ENCODE results near the gene JAK1.

The JAK1 gene

DNA sequence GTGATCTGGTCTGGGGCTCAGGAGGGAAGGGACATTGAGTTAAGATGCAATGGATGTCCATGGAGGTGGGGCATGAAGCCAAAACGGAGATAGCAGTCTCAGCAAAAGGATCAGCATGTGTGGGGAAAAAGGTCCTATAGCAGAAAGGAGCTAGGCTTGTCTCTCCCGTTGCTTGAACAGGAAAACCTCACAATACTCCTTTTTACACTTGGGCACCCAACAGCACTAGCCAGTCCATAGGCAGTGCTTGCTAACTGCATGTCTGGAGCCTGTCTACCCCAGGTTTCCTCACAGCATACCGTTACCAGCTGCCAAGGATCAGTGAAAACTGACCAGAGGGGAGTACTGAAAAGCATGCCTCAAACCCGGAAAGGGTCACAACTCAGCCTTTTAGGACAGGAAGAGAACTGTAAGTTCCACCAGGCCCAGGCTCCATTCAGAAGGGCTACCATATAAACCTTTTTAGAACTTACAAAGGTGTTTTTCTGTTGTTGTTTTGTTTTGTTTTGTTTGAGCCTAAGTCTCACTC is 78.6 kb downstream of the JAK1 start:
- no peak for DNase-seq

DNA sequence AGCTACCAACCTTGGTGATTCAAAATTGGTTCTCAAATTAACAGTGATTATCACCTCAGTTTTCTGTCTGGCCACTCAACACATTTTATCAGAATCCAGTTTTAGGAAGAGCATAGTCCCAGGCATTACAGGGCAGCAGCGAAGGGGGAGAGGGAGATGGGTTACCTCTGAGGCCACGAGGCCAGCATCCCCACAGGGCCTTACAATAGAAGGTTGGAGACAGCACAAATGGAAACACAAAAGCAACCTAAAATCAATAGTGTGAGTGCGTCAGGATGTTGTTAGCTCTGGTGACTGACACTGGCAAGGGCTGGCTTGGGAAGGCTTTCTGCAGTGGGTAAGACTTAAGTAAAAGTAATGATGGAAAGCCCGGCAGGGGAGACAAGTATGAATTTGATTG is 79.5 kb downstream of the JAK1 start:
- peak; percentile 61 for DNase-seq

DNA sequence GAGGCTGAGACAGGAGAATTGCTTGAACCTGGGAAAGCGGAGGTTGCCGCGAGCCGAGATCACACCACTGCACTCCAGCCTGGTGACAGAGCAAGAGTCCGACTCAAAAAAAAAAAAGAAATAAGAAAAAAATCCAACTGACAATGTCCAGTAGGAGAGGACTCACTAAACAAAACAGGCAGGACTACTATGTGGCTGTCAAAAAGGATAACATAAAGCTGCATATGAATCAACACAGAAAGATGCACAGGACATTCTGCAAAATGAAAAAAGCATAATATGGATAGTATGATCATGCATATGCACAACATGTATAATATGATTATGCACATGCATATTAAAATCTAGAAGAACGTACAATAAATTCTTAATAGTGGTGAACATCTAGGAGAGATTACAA is 80.7 kb downstream of the JAK1 start:
- DNase-seq: no peak

DNA sequence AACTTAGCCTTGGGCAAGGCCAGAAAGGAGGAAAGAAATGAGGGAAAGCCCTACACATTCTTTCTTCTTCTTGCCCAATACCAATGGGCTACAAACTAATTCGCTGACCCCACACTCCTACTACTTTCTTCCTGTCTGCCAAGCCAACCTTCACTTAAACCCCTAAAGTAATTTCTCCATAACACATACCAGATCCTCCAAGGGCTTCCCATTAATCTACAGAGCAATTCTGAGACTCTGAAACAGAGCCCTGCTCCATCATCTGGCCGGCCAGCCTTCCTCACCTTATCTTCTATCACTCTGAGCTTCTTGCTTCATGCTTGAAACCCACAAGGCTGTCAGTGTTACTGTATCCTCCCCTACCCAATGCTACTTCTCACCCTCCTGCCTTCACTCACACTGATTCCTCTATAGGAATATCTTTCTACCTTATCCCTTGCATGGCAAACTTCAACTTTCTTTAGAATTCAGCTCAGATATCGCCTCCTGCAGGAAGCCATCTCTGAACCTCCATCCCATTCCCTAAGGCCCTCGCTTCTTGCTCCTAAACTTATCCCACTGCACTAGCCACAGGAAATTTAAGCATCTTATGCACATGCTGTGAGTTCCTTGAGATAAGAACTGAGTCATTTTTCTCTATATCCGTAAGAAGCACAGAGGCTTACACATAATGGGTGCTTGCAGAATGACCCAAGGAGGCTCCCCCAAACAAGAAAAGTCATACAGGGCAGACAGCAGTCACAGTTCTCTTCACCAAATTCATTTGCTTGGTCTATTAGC is 81.9 kb downstream of the JAK1 start:
- DNase-seq: no peak

DNA sequence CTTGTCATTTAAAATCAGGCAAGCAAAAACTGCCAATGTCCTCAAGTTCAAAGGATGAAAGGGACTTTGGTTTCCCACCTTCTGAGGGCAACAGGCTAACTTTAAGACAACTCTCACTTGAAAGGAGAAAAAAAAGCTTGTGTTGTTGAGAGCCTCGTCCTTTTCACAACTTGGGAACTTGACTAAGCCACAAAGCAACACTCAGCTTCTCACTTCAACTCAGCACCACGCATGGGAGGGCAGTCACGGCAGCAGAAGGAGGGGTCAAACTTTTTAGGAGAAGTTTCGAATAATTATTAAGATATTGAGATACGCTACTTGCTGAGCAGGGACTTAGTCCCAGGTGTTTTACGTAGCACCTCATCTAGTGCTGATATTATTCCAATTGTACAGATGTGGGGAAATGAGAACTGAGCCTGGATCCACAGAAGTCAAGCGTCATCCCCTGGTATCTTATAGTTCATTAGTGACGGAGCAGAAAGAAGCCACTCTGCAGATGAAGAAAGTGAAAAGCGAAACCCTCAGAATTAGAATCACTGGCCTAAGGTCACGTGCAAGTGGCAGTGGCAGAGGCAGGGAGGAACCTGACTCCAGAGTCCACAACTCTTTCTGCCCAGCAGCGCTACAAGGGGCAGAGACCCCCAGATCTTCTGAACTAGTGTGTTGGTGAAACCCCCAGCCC is 83.6 kb downstream of the JAK1 start:
- no peak for DNase-seq

DNA sequence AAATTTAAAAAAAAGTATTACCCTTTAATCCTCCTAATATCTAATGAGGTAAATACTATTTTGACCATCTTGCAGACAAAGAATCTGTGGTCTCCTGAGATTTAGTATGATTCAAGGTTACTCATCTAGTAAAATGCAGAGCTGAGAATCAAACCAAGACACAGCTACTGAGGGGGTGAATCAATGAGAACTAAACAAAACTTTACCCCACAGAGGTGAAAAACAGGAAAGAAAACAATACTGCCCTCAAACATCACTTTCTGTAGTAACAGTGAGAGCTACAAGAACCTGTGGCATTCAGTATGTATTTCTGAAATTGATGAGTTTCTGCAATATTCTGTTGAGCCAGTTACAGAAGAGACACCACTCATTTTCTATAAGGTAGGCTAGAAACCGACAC is 85.1 kb downstream of the JAK1 start:
- no peak for DNase-seq

DNA sequence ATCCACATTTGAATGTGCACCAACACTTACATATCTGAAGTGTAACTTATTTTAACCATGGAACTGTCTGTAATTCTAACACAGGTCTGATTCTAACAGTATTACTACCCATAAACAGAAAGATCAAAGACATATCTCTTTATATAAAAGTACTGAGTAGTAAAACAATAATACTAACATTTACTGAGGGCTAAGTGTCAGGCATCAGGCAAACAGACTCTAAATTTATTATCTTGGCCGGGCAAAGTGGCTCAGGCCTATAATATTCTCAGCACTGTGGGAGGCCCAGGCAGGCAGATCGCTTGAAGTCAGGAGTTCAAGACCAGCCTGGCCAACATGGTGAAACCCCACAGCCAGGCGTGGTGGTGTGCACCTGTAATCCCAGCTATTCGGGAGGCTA is 85.9 kb downstream of the JAK1 start:
- no peak for DNase-seq

DNA sequence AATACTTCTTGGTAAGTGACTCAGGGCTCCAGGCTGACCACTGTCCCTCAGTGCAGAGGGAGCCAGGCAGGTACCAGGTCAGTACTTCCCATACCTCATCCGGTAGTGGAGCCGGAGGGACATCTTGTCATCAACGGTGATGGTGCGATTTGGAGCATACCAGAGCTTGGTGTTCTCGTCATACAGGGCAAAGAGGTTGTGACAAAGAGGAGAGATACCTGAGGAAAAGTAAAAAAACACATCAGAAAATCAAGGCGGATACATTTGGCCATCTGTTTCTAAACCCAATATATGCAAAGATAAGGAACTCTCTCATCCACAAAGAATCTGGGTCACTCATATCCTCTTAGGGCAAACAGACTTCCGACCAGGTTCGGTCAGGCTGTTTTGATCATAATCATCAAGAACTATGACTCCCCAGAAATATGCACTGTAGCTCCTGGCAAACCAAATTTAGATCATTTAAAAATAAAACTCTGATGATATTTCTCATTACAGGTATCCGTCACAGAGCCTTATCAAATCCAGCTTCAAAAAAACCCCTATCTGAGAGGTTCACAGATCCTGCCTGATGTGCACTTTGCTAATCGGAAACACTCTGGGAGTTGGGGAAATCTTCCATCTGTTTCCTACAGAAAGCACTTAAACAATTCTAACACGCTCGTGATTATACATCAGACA is 87.3 kb downstream of the JAK1 start:
- DNase-seq: no peak

DNA sequence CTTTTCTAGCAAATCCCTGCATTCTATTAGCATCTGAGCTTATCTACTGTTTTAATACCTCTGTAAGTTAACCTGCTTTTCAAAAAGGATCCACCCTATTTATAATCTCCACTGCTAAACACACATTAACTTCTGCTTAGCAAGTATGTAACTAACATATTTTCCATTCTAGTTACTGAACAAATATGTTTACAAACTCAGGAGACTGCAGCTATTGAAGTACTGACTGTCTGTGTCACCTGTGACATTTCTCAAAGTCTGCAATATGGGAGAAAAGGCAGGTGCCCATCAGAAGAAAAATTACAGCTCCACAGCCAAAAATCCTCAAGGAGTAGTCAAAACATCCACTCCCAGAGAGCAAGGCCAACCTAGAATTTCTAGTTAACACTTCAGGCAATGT is 88.3 kb downstream of the JAK1 start:
- no peak for DNase-seq

DNA sequence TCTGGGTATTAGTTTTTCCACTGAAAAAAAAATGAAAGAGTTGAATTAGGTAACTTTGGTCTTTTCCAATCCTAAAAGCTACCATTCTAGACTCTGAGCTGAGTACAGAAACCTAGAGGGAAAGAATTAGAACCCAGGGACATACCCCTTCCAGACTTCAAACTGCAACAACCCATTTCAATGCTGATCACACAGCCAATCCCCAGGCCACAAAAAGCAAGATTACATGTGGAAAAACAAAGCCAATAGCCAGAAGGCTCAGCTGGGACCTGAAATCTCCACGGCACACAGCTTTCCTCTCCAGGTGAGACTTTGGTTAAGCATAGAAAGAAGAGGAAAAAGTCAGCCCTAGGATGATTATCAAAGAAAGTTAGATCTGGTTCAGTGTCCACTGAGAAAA is 88.8 kb downstream of the JAK1 start:
- no peak for DNase-seq

DNA sequence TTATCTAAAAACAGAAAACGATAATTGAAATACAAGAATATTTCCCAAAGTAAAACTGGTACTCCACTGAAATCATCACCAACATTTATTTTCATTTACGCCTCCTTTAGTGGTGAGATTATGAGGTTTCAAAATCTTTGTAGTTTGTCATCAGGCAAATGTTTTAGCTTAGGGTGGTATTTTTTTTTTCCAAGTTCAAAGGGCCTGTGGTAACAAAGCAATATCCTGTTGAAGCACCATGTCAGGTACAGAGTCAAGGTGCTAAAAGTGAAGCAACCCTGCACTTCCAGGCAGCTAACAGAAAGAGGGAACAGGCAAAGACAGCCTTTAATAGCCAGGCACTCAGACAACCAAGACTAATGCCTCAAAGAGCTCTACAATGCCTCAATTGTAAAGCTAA is 89.2 kb downstream of the JAK1 start:
- no peak for DNase-seq

DNA sequence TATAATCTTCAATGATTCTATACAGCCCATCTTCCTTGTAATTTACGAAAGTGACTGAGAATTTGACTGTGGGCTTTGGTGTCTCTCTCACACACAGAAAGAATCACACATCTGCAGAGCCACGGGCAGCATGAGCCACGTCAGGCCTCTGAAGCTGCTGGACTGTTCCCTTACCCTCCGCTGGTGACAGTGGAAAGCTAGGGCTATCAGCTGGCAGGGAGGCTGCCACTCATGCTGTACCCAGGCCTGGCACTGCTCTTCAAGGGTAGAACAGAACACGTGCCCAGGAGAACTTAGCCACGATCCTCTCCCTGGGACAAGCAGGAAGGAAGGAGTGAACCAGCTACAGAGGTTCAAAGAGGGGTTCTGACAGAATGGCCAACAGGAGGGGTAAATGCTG is 90.7 kb downstream of the JAK1 start:
- DNase-seq: no peak

DNA sequence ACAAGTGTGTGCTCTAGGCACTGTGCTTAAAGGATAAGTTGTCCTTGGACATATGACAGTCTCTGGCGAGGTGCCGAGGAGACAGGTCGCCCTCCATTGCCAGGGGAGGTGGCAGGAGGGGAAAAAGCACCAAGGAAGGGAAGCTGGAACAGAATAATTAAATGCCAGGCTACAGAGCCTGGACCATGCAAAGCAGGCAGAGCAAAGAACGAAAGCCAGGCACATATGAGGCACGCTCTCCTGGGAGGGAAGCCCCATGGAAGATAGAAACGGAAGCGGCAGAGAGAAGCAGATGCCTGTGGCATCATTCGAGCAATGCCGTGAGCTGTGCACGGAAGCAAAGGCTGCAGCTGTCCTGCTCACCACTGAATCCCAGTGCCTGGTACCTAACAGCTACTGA is 91.2 kb downstream of the JAK1 start:
- DNase-seq: no peak

DNA sequence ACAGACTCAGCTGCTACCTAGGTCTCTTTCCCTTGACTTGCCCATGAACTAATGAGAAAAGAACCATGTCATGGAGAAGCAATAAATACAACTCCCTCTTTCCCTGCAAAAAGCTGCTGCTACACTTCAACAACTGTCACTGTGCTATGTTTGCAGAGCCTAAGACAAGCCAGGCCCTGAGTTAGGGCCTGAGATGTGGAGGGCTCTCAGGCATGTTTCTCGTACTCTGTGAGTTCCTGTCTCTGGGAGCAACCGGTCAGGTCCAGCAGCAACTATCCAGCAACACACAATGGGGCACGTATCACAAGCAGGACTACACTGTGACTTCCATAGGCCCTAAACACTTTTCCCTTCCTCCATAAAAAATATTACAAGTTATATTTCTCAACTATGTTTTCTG is 91.7 kb downstream of the JAK1 start:
- DNase-seq: no peak

DNA sequence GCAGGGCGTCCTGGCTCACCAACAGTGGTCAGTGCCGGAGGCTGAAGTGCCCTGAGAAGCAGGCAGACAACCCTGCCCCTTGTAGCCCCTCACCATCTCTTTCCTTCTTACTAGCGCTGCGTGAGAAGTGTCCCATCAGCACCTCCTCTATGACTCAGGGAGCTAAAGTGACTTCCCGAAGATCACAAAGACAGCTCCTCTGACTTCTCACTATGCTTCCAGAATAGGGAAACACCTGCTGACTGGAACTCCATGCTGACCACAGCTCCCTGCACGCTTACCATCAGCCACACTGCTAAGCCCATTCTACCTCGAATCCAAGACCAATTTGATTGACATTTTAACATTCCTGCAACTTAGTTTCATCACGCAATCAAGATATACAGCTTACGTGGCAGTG is 92.8 kb downstream of the JAK1 start:
- DNase-seq: no peak

DNA sequence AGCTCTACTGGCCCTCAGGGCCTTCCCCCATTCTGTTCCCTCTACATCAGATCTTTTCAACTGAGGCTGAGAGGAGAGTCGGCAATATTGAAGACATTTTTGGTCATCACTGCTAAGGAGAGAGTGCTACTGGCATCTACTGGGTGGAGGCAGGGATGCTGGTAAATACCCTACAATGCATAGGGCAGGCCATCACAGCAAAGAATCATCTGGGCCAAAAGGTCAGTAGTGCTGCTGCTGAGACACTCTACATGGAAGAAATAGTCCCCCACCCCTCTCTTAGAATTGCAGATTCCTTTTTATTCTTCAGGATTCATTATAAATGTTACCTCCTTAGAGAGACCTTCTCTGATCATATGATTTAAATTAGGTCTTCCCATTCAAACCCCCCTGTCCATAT is 94.3 kb downstream of the JAK1 start:
- no peak for DNase-seq

DNA sequence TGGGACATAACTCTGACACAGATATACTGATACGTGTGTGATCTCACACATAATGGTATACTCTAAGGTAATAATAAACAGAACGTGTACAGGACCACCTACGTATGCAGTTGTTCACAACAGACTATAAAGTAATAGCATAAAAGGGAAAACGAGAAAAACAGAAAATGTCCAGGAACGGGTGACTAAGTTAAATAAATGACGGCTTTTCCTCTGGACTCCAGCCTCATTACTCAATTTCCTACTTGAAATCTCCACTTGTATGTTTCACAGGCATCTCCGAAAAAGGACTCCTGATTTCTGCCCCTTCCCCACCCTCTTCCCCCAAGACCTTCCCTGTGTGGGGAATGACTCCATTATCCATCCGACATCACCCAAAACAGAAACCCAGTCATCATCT is 95.1 kb downstream of the JAK1 start:
- DNase-seq: no peak

DNA sequence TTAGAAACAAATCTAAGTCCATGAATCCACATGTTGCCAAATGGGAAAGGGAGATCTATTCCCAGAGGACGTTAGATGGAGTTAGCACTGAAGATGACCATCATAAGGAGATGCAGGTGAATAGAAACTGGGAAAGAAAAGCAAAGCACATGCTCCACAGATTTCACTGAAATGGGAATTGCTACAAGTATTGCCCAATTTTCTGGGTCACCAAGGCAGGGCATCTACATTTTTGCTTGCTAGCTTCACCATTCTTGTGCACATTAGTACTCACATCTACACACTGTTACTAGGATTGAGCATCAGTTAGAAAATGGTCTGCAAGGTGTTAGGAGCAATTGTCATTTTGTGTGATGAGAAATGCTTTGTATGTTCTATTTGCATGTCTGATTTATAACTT is 99.1 kb downstream of the JAK1 start:
- no peak for DNase-seq

DNA sequence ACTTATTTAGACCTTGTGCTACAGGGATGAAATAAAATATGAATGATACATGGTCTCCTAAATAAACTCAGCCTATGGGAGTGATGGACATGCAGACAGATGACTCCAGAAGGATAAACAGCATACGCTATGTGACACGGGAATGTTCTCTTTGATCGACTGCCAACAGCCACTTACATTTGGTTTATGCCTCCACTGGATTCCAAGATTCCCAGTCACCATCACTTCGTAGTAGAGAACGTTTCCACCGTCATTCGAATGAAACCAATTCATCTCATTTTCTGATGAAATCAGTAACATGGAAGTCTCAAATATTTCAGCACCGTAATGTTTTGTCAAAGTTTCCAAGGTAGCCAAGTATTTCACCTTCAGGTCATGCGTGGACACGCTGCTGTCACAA is 99.7 kb downstream of the JAK1 start:
- no peak for DNase-seq

DNA sequence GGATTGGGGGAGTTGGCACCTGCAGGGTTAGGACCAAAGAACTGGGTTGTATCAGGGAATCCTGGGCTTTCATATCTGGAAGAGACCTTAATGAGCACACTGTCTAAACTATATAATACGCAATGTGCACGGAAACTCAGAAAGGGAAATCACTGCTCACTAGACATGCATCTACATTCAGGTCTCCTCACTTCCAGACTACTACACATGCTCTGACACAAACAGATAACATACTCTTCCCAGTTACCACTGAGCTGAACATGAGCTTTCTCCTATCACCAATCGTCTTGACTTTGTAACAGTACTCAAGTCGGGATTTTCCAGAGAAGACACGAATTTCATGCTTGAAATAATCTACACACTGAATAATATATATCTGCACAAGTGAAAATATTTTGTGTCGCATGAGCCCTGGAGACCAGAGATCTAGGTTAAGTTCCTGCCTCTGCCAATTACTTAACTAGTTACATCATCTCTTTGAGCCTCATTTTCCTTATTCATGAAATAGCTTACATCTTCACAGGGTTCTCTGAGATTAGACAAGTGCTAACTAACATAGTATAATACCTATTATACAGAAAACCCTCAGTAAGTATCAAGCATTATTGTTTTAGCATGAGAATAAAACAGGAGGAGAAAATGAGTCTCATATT is 101.1 kb downstream of the JAK1 start:
- no peak for DNase-seq

DNA sequence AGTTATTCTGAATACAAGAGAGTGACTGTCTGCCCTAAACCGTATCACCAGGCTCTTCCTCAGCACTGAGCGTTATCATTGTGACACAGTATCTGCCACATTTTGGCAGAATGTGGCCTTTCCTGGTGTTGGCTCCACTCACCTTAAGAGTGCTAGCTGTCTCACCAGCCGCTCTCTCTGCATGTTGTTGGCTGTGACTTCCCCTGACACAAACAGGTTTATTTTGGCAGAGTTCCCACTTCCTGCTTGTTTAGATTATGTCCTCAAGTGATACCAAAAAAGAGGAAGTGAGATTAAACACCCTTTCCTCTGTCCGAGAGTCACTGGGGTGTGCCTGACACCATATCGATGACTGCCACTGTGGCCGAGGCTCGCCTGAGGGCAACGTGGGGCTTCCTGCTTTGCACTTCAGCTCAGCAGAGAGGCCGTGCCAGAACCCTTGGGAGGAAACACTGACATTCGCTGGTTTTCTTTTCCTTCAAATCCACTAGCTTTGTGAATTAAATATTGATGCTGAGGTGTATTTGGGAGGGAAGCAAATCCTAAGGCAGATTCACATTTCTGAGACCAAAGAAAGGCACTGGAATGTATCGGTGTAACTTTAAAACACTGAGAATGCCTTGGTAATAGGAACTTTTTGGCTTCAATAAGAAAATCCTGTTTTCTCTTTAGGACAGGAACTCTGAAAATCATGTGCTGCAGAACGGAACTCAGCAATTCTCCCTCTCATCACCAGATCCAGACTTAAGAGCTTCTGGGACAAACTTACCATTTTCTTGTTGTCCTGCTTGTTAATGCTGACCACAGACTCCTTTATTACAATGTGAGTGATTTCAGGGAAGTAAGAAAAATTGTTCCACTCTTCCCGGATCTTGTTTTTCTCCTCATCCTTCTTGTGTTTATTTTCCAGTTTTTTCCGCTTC is 102.1 kb downstream of the JAK1 start:
- DNase-seq: no peak

DNA sequence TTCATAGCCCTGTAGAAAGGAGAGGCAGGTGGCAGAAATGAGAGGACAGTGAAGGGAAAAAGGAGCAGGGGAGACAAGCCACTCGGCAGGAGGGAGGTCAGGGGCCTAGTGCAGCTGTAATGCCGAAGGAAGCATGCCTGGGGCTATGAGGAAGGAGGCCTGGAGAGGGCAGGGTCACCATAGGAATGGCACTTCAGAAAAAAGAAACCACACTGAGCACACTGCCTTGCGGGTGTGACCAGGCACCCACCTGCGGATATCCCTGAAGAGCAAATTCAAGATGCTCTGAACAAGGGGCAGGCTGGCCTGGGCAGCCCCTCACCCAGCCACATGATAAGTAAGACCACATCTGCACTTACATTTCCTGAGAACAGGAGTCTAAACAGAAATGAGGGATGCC is 104.7 kb downstream of the JAK1 start:
- DNase-seq: no peak

Data from eye (tissue), 1 donor.